Endothelial cell of umbilical vein (primary cell): ENCODE results near the gene ZRANB2. TPM values are rescaled to one million over a fixed set of nuclear protein-coding genes. Genes with fewer than 3 reads are reported as not detected.

ENCODE experiments used
- BruUV-seq: library from RNA; stranded (reverse); fragments of 400-500 nt; replicated peaks from 2 replicates; lab custom pipeline; 2021; lab: Mats Ljungman, UMichigan
- CTCF ChIA-PET: fragments of 300-600, 350-600 bp; sonication (Branson Sonifier 250); formaldehyde crosslinking; loops from one replicate; lab custom pipeline; 2021; ENCODE audit warnings: antibody characterized with exemption, inconsistent platforms; lab: Charles Lee
- POLR2A ChIA-PET: fragments of 300-600, 350-600 bp; sonication (Branson Sonifier 250); formaldehyde crosslinking; loops from one replicate; lab custom pipeline; 2021; ENCODE audit warnings: antibody characterized with exemption, inconsistent platforms; lab: Charles Lee
- DNase-seq: peaks from one replicate; pipeline ENCODE4 v3.0.0-alpha.2; 2011; ENCODE audit warnings: low read depth, low spot score
- FAIRE-seq: peaks from 2 replicates; lab custom pipeline; 2011; peaks lifted over from hg19 to GRCh38; lab: Jason Lieb, UNC
- H2AFZ ChIP-seq: 2 replicates; pipeline ENCODE4 v1.6.0; 2012; ENCODE audit warnings: low read depth, low read length, control low read depth, inconsistent platforms
- H3K27ac ChIP-seq: 2 replicates; pipeline ENCODE4 v1.5.1; 2011; ENCODE audit warnings: low read depth, mild to moderate bottlenecking, control low read depth, low read length, moderate library complexity; ENCODE audit not compliant: insufficient read depth
- H3K27me3 ChIP-seq, 2 experiments: 2 replicates each; pipeline versions ENCODE4 v1.6.0 to v1.6.1; 2011; ENCODE audit warnings: low read length in 2 of 2, mixed read lengths in 1 of 2; ENCODE audit not compliant: control insufficient read depth in 2 of 2, insufficient read depth in 2 of 2
- H3K36me3 ChIP-seq, 2 experiments: 2 replicates in 1 of 2; 3 replicates in 1 of 2; pipeline ENCODE4 v1.5.1; 2011; ENCODE audit warnings: low read length in 2 of 2, mild to moderate bottlenecking in 1 of 2, moderate library complexity in 1 of 2; ENCODE audit not compliant: control insufficient read depth in 2 of 2, insufficient read depth in 2 of 2; ENCODE audit errors: extremely low read depth in 1 of 2
- H3K4me1 ChIP-seq: 3 replicates; pipeline ENCODE4 v1.5.1; 2011; ENCODE audit warnings: mild to moderate bottlenecking, low read length; ENCODE audit not compliant: control insufficient read depth, insufficient read depth; ENCODE audit errors: extremely low read depth
- H3K4me2 ChIP-seq: 2 replicates; pipeline ENCODE4 v1.6.1; 2011; ENCODE audit warnings: low read length, control low read depth, mixed read lengths; ENCODE audit not compliant: insufficient read depth
- H3K4me3 ChIP-seq, 3 experiments: fragments of 200-600 bp in 1 of 3; sonication (generic), shearing (Covaris generic) in 1 of 3; replicated peaks in 1 of 3; 2 replicates each; pipeline ENCODE4 v1.5.1; 2011 to 2016; ENCODE audit warnings: control low read depth in 3 of 3, low read length in 3 of 3, mild to moderate bottlenecking in 2 of 3, inconsistent platforms in 1 of 3, low read depth in 1 of 3, moderate library complexity in 1 of 3; ENCODE audit not compliant: insufficient read depth in 1 of 3
- H3K79me2 ChIP-seq: 2 replicates; pipeline ENCODE4 v1.6.0; 2012; ENCODE audit warnings: low read length, inconsistent platforms; ENCODE audit not compliant: control insufficient read depth, insufficient read depth
- H3K9ac ChIP-seq: replicated peaks from 2 replicates; pipeline ENCODE3; 2011; ENCODE audit warnings: low read length, control low read depth; ENCODE audit not compliant: insufficient read depth; ENCODE audit errors: extremely low read depth
- H3K9me1 ChIP-seq: replicated peaks from 3 replicates; pipeline ENCODE4 v1.6.0; 2011; ENCODE audit warnings: mild to moderate bottlenecking, low read length; ENCODE audit not compliant: control insufficient read depth, insufficient read depth; ENCODE audit errors: extremely low read depth
- H3K9me3 ChIP-seq: replicated peaks from 2 replicates; pipeline ENCODE4 v1.5.1; 2012; ENCODE audit warnings: low read length, inconsistent platforms; ENCODE audit not compliant: control insufficient read depth, insufficient read depth
- H4K20me1 ChIP-seq: replicated peaks from 2 replicates; pipeline ENCODE3; 2011; ENCODE audit warnings: mild to moderate bottlenecking, low read length; ENCODE audit not compliant: control insufficient read depth, insufficient read depth; ENCODE audit errors: extremely low read depth
- EZH2 ChIP-seq: IDR thresholded peaks from 2 replicates; pipeline ENCODE4 v1.6.1; 2012; ENCODE audit warnings: borderline replicate concordance, low read depth, mild to moderate bottlenecking, moderate library complexity, low read length, inconsistent platforms; ENCODE audit not compliant: severe bottlenecking
- FOS ChIP-seq: IDR thresholded peaks from 2 replicates; pipeline ENCODE4 v1.6.1; 2011; ENCODE audit warnings: mild to moderate bottlenecking, low read length, moderate library complexity, borderline replicate concordance; ENCODE audit not compliant: insufficient read depth
- GATA2 ChIP-seq: IDR thresholded peaks from 2 replicates; pipeline ENCODE4 v1.7.0; 2011; ENCODE audit warnings: low read depth, mild to moderate bottlenecking, moderate library complexity, mixed read lengths, low read length; ENCODE audit not compliant: insufficient read length, insufficient read depth
- JUN ChIP-seq: IDR thresholded peaks from 2 replicates; pipeline ENCODE4 v1.6.1; 2011; ENCODE audit warnings: borderline replicate concordance, low read depth; ENCODE audit not compliant: insufficient read length, insufficient read depth
- MAX ChIP-seq: IDR thresholded peaks from 2 replicates; pipeline ENCODE4 v1.6.1; 2011; ENCODE audit not compliant: insufficient read depth, insufficient read length
- MYC ChIP-seq: IDR thresholded peaks from one replicate; pipeline ENCODE4 v1.6.1; 2011; ENCODE audit warnings: mild to moderate bottlenecking, low read depth, low read length
- POLR2A ChIP-seq: IDR thresholded peaks from 2 replicates; pipeline ENCODE4 v1.6.1; 2012; ENCODE audit warnings: low read depth, mild to moderate bottlenecking, control low read depth, low read length
- POLR2AphosphoS5 ChIP-seq: IDR thresholded peaks from 2 replicates; pipeline ENCODE4 v1.6.1; 2012; ENCODE audit warnings: low read depth, mild to moderate bottlenecking, control low read depth, low read length, moderate library complexity; ENCODE audit not compliant: insufficient read depth
- dilution Hi-C: fragments of 300-500 bp; cut with MboI; formaldehyde crosslinking; loops from one replicate; pipeline ENCODE4 v1.15.0; 2019; ENCODE audit warnings: low sequenced_read_pairs; ENCODE audit not compliant: extremely low pct_ligation_motif_present
- intact Hi-C: fragments of 100-400 bp; cut with micrococcal nuclease; formaldehyde crosslinking; loops from one replicate; pipeline ENCODE4 v1.10.0; 2022
- polyA plus RNA-seq, 4 experiments: library from polyadenylated mRNA; depleted of rRNA in 3 of 4; stranded (reverse) in 3 of 4; unstranded in 1 of 4; fragments of >200 nt; gene quantifications; 2 replicates each; pipeline versions ENCODE4 v1.2.1 to v1.2.3, GENCODE V29; 2011 to 2012; ENCODE audit warnings: missing spikeins in 1 of 4
- total RNA-seq: library from RNA; stranded (reverse); gene quantifications from 2 replicates; pipeline ENCODE4 v1.2.3, GENCODE V29; 2021
- TF ChIP-seq, protein P1 (sequence below), 2 donors: IDR thresholded peaks; 1 replicate in 1 of 2; 2 replicates in 1 of 2; pipeline ENCODE4 v1.5.1; 2011; ENCODE audit warnings: low read length in 2 of 2, mild to moderate bottlenecking in 2 of 2, moderate library complexity in 2 of 2, control low read depth in 1 of 2, inconsistent platforms in 1 of 2, low read depth in 1 of 2; ENCODE audit not compliant: insufficient read depth in 1 of 2; ENCODE audit errors: extremely low read depth in 1 of 2

The ZRANB2 gene
- total and polyA plus RNA-seq, 2 donors (not counting 3 experiments of a cell fraction or from before 2014, with no cell fraction given): 23.6 to 84.1 TPM

DNA sequence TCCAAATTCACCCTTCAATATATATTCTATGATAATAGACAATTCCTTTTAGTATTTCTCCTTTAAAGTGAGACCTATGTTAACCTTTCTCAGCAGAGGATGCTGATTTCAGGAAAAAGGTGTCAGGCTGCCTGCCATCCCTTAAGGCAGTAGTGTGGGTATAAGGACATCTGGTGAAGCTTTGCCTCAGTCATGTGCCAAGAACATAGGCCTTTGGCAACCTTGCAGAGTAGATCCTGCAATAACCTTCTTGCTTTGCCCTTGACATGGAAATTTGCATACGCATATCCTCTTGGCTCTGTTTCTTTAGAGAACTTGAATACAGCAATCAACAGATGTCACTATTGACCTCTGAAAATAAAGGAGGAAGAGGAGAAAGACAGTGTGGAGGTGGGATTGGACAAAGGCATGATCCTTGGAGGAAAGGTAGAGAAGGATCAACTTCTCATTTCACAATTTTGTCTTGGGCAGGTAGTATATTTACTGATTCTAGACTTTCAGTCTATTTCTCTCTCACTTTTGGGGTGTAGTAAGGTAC is 21.1 kb upstream of the ZRANB2 start:
- ChIA-PET CTCF (no interaction called here), POLR2A (no interaction called here)
- no peaks in the 10 kb centered on the region for H3K9me3 ChIP-seq
- TF ChIP-seq JUN (no peak), MYC (no peak), GATA2 (no peak), POLR2AphosphoS5 (no peak), POLR2A (no peak), EZH2 (no peak), MAX (no peak), FOS (no peak)
- TF ChIP-seq, protein P1, sequence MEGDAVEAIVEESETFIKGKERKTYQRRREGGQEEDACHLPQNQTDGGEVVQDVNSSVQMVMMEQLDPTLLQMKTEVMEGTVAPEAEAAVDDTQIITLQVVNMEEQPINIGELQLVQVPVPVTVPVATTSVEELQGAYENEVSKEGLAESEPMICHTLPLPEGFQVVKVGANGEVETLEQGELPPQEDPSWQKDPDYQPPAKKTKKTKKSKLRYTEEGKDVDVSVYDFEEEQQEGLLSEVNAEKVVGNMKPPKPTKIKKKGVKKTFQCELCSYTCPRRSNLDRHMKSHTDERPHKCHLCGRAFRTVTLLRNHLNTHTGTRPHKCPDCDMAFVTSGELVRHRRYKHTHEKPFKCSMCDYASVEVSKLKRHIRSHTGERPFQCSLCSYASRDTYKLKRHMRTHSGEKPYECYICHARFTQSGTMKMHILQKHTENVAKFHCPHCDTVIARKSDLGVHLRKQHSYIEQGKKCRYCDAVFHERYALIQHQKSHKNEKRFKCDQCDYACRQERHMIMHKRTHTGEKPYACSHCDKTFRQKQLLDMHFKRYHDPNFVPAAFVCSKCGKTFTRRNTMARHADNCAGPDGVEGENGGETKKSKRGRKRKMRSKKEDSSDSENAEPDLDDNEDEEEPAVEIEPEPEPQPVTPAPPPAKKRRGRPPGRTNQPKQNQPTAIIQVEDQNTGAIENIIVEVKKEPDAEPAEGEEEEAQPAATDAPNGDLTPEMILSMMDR (IDR thresholded peaks at IDR 0.05; ENCODE audit: extremely low read depth in 1 of 2, insufficient read depth in 1 of 2, low read depth in 1 of 2, low read length in 2 of 2): no peak
- no peak for FAIRE-seq
- no peak overlapping the region for H3K27ac ChIP-seq
- no peaks in the 10 kb centered on the region for H3K36me3 ChIP-seq
- no peak for DNase-seq
- H3K4me1 ChIP-seq: no peaks in the 10 kb centered on the region
- no peak overlapping the region for H2AFZ ChIP-seq
- H3K27me3 ChIP-seq: no peaks in the 10 kb centered on the region
- BruUV-seq: no TSS peak
- no peaks in the 10 kb centered on the region for H3K79me2 ChIP-seq
- H4K20me1 ChIP-seq: no peaks in the 10 kb centered on the region
- no peak overlapping the region for H3K9ac ChIP-seq
- intact Hi-C loops (no loop called here), dilution Hi-C loops (no loop called here)
- H3K4me3 ChIP-seq: no peak overlapping the region
- no peak overlapping the region for H3K4me2 ChIP-seq
- no peaks in the 10 kb centered on the region for H3K9me1 ChIP-seq
